ENCODE results near the gene TNIK. TPM values are rescaled to one million over a fixed set of nuclear protein-coding genes. Genes with fewer than 3 reads are reported as not detected.
"Not testable (repeated sequence)": the region's sequence is repeated elsewhere in the genome, so short reads cannot be mapped to it uniquely, and the experiment has no call there.

TNIK gene
- total RNA-seq, 1 donor from 2014 or later = 76.7 TPM

DNA sequence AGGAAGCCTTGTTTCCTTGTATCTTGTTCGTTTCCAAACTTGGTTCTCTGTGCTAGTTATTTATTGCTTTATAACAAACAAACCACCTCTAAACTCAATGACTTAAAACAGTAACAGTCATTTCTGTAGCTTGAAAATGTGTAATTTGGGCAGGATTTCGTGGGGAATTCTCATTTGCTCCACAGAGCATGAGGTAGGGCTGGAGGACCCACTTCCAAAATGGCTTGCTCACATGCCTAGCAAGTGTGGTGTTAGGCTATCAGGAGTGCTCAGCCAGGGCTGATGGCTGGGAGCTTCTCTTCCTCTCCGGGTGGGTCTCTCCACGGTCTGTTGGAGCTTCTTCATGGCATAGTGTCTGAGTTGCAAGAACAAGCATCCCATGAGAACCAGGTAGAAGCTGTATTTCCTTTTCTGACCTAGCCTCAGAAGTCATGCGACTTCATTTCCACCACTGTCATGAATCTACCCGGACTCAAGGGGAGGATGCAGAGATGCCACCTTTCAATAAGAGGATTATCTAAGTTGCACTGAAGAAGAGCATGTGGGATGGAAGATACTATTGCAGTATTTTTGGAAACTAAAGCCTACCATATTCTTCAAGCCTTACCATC lies 8.2 kb upstream of the TNIK start:
- no peak for DNase-seq

DNA sequence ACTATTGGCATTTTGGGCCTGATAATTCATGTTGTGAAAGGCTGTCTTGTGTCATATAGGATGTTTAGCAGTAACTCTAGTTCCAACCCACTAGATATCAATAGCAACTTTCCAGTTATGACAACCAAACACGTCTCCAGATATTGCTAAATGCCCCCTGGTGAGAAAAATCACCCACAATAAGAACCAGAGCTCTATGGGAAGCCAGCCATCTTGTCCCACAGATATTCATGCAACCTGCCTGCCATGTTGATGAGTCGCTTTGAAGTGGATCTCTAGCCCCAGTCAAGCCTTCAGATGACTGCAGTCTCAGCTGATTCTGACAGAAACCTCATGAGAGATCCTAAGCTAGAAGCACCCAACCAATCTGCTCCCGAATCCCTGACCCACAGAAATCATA lies 5.6 kb upstream of the TNIK start:
- no peak for DNase-seq

- no peak for DNase-seq
Measured at GRCh38 chr3:171464462-171464861, 4.3 kb upstream of the TNIK start.

DNA sequence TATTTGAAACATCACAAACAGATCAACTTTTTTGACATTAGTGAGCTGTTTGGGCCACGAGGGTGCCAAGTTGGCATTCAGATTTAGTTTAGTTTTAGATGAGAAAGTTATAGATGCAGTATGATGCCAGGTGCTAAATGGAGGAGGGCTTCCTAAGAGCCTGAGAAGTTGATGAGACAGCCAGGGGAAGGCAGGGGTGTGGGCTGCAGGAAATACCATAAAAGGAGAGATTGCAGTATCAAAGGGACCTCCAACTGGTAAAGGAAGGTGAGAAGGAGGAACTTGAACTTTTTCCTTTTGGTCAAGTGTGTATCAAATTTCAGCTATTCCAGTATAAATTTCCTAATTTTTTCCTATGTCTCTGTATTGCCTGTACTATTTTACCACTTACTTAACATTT lies 2.0 kb upstream of the TNIK start:
- DNase-seq = no peak

DNA sequence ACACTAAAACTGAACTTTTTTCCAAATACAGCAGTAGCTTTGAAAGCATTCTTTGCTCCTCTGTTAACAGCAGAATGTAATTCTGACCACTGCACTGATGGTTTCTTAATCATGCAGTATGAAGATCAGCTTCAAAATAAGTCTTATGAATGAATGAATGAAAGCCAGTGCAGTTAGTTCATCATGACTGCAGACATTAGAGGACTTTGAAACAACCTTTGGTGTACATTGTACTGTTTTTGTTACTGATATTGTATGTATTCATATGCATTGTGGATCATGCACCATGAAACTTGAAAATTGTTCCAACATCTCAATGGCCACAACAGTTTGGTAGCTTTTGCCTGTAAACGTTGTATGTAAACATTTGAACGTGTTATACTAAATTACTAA lies 1.3 kb upstream of the TNIK start:
- no peak for DNase-seq

- DNase-seq = peak; percentile 62
Measured at GRCh38 chr3:171460725-171461524, 720 bp upstream of the TNIK start.

DNA sequence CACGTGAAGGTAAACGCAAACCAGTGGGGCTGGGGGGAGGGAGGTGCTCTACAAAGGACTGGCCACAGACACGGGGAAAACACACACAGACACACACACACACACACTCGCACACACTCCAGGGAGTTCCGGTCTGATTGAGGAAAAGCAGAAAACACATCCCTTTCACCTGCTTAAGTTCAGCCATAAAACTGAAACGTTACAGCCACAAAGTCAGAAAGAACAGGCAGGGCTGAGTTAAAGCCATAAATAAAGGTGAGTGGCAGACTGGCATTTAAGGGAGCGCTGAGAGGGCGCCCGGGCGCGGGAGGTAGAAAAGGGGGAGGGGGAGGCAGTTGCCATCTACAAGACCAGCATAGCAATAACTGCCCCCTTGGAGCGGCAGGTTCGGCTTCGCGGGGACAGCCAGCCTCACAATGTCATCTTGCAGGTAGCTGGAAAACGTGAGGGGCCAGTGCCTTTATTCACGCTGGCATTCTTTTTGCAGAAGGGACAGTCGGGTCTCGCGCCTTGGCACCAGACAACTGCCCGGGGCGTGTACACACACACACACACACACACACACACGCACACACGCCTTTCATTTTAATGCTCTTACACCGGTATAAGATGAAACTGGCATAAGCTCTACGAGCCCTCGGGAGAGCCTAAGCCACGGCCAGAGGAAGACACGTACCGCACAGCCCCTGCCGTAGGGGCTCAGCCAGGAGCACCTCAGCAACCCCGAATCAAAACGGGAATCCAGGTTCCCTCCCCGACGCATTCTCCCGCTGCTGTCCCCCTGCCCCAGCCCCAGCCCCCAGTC lies 866 bp downstream of the TNIK start:
- DNase-seq = peak; percentile 63

GRCh38 chr3:171458864-171459136 lies 1.4 kb downstream of the TNIK start:
- DNase-seq = no peak

- no peak for DNase-seq
Measured at GRCh38 chr3:171458071-171458863, 1.9 kb downstream of the TNIK start.

DNA sequence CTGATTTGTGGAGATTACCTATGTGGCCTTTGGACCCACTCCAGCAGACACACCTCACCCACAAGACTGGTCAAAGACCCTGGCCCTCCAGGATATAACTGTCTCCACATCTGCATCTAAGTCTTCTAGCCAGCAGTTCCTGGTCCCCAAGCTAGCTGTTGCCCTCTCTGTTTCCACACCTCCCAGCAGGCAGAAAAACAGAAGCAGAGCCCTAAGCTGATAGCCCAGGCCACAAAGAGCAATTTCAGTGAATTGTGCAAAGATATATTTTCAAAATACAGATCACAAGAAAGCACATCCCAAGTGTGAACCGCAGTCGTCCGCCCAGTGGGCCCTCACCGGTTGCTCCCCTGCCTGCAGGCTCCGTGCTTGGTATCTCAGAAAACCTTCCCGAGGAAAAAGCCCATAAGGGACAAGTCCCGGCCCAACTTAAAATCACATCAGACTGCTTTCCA lies 2.6 kb downstream of the TNIK start:
- DNase-seq = no peak

DNA sequence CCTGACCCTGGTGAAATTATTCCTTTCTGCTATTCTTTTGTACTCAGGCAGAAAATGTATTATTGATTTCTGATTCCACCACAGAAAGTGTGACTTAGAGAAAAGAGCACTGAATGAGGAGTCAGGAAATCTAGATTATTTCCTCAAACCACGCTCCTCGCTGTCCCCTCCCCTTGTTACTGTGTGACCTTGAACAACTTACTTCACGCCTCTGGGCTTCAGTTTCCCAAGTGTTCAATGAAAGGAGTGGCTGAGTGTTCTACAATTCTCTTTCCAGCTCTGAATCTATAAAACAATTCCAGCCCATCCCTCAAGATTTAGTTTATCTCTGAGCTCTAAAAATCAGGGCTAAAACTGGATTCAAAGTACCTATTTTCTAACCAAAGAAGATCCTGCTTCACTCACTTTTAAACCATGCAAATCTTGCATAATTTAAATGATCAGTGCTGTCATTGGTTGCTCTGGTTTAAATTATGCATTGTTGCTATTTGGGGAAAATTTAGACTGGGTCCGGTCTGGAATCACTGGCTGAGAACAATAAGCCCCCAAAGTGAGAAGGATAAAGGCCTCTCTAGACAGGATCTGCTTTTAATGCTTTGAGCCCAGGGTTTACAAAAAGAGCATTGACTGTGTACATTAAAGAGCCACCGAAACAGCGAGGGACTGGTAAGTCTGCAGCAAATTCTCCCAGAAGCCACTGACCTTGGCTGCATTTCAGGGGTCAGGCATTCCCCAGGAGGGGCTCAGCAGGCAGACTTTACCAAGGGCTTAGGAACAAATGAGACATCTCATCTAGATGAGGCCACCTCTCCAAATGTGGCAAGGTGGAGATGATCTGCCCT lies 3.2 kb downstream of the TNIK start:
- DNase-seq = no peak

DNA sequence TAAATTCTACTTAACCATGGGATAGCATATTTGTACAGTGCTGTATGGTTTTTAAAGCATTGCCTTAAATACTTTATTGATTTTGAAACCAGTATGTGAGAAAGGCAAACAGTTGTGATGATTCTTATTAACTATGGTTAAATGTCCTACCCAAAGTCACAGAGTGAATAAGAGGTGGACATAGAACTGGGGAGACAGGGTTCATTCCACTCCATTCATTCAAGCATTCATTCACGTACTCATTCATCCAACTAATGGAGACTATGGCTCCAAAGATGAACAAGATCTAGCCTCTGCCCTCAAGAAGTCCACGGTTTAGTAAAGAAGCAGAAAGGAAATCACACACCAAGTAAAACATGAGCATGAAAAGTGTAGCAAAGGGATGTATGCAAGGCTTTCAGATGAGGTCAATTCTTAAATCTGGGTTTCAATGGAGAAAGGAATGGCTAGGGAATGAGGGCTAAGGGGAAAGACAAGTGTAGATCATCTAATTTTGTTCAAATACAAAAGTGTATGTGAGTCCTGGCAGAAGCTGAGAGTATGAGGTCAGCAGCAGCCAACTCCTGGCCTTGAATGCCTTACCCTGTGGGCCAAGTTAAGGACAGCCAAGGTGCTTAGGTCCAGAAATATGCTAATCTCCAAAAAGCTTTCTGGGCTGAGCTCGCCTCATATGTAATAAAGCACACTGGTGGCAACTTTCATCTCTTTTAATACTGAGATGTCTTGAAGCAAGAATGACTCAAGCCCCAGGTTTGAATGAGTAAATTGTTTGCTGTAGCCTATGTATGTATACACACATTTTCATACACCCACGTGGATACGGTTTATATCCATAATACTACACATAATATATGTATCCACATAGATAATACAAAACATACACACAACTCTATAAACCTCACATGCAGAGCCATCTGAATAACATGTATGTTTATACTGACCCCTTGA lies 4.3 kb downstream of the TNIK start:
- no peak for DNase-seq

DNA sequence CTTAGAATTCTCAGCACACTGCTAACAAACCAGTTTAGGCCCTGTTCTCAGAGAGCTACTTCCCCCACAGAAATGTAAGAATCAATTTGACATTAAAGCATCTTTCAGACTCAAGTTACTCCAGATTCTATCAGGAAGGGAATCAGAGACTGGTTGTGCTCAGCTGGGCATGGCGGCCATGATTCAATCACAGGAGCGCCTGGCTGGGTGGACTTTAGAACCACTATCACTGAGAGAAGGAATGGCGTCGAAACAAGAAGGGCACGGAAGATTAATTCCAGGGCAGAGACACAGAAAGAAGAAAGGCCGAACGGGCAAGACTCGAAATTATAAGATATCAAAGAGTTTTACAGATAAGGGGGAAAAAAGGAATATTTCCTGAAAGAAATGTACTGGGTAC lies 6.2 kb downstream of the TNIK start:
- no peak for DNase-seq

GRCh38 chr3:171453180-171453886 lies 6.9 kb downstream of the TNIK start:
- no peak for DNase-seq

- no peak for DNase-seq
Measured at GRCh38 chr3:171452328-171452727, 7.9 kb downstream of the TNIK start.

- DNase-seq = no peak
Measured at GRCh38 chr3:171451915-171452314, 8.3 kb downstream of the TNIK start.

GRCh38 chr3:171447579-171447891 lies 12.7 kb downstream of the TNIK start:
- DNase-seq = not testable (repeated sequence)

GRCh38 chr3:171446801-171447578 lies 13.2 kb downstream of the TNIK start:
- no peak for DNase-seq

GRCh38 chr3:171446301-171446700 lies 13.9 kb downstream of the TNIK start:
- no peak for DNase-seq
